SK-N-SH treated with all-trans-retinoic acid at 6 μM for 48 hours (cell line): Measurements from ENCODE around the gene CCL11.

Experiments used
- ARNTL ChIP-seq: fragments of 450-650 bp; formaldehyde crosslinking; IDR thresholded peaks from 2 replicates; pipeline ENCODE4 v1.5.0; 2020; ENCODE audit warnings: low read depth, mild to moderate bottlenecking, moderate library complexity, borderline replicate concordance
- BACH2 ChIP-seq: fragments of 250-450 bp; sonication (Bioruptor Pico); IDR thresholded peaks from 2 replicates; pipeline ENCODE4 v1.9.0; 2021; ENCODE audit warnings: mild to moderate bottlenecking, borderline replicate concordance
- CSDC2 ChIP-seq: fragments of 250-450 bp; sonication (Bioruptor Pico); IDR thresholded peaks from 2 replicates; pipeline ENCODE4 v1.5.0; 2020; ENCODE audit warnings: mild to moderate bottlenecking, moderate library complexity
- ISL1 ChIP-seq: fragments of 250-450 bp; sonication (Bioruptor Pico); IDR thresholded peaks from 2 replicates; pipeline ENCODE4 v2.1.2; 2022; ENCODE audit warnings: mild to moderate bottlenecking, moderate library complexity
- PATZ1 ChIP-seq: fragments of 250-450 bp; sonication (Bioruptor Pico); IDR thresholded peaks from 2 replicates; pipeline ENCODE4 v1.8.0; 2020; ENCODE audit warnings: mild to moderate bottlenecking, moderate library complexity, borderline replicate concordance
- PPARA ChIP-seq: fragments of 250-450 bp; sonication (Bioruptor Pico); IDR thresholded peaks from 2 replicates; pipeline ENCODE4 v1.5.0; 2020; ENCODE audit warnings: mild to moderate bottlenecking, borderline replicate concordance
- TCF4 ChIP-seq: fragments of 250-450 bp; sonication (Bioruptor Pico); IDR thresholded peaks from 2 replicates; pipeline ENCODE4 v1.8.0; 2021; ENCODE audit warnings: mild to moderate bottlenecking, moderate library complexity, borderline replicate concordance
- ZFP30 ChIP-seq: fragments of 450-650 bp; formaldehyde crosslinking; IDR thresholded peaks from 2 replicates; pipeline ENCODE4 v1.5.0; 2022; ENCODE audit warnings: mild to moderate bottlenecking, moderate library complexity
- ZNF8 ChIP-seq: fragments of 450-650 bp; formaldehyde crosslinking; IDR thresholded peaks from 2 replicates; pipeline ENCODE4 v1.5.0; 2020; ENCODE audit warnings: mild to moderate bottlenecking, moderate library complexity

DNA sequence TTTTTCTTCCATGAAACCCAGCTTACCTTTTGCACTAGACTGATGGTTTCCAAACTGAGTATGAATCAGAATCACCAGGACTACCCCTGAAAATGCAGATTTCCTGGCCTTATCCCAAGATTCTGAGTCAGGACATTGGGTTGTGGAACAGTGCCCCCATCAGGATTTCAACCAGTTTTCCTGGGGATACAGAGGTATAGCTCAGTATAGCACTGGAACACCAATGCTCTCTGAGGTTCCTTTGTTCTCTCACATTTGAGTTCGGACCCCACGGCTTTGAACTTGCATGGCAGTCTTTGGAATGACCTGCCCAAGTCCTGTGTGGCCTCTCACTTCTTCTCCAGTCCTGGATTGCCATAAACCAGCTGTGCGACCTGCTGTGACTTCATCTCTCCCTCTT is 20.9 kb downstream of the CCL11 start:
- TF ChIP-seq ZFP30 (CRISPR knock-in tag) (no peak), PATZ1 (CRISPR knock-in tag) (no peak), PPARA (CRISPR knock-in tag) (no peak), ISL1 (CRISPR knock-in tag) (no peak), ARNTL (CRISPR knock-in tag) (no peak), BACH2 (CRISPR knock-in tag) (no peak), TCF4 (CRISPR knock-in tag) (no peak), CSDC2 (CRISPR knock-in tag) (no peak), ZNF8 (CRISPR knock-in tag) (no peak)
